DND-41 (cell line): ENCODE results near the gene B3GNT4.

Source experiments
- EZH2 ChIP-seq: IDR thresholded peaks from 3 replicates; pipeline ENCODE4 v1.6.1; 2012; ENCODE audit warnings: borderline replicate concordance, low read depth, mild to moderate bottlenecking, moderate library complexity, low read length, inconsistent platforms; ENCODE audit not compliant: severe bottlenecking
- TF ChIP-seq, protein P1 (sequence below): IDR thresholded peaks from 2 replicates; pipeline ENCODE4 v1.5.1; 2012; ENCODE audit warnings: borderline replicate concordance, low read length, moderate library complexity, mild to moderate bottlenecking; ENCODE audit not compliant: poor library complexity, severe bottlenecking; ENCODE audit errors: extremely low read depth

- TF ChIP-seq, protein P1, sequence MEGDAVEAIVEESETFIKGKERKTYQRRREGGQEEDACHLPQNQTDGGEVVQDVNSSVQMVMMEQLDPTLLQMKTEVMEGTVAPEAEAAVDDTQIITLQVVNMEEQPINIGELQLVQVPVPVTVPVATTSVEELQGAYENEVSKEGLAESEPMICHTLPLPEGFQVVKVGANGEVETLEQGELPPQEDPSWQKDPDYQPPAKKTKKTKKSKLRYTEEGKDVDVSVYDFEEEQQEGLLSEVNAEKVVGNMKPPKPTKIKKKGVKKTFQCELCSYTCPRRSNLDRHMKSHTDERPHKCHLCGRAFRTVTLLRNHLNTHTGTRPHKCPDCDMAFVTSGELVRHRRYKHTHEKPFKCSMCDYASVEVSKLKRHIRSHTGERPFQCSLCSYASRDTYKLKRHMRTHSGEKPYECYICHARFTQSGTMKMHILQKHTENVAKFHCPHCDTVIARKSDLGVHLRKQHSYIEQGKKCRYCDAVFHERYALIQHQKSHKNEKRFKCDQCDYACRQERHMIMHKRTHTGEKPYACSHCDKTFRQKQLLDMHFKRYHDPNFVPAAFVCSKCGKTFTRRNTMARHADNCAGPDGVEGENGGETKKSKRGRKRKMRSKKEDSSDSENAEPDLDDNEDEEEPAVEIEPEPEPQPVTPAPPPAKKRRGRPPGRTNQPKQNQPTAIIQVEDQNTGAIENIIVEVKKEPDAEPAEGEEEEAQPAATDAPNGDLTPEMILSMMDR: no peak
- no peak for TF ChIP-seq EZH2
These were observed 19.9 kb upstream of the B3GNT4 start for GRCh38 chr12:122183588-122183940.
